ENCODE measurements around the gene KIF1A. TPM values are rescaled to one million over a fixed set of nuclear protein-coding genes. Genes with fewer than 3 reads are reported as not detected.

KIF1A gene
- total and polyA plus RNA-seq, 10 of the 15 experiments (the other 5 are each of a cell fraction or from before 2014, with no cell fraction given), result 0.04 to 0.95 (median 0.06) TPM; not detected in 5

DNA sequence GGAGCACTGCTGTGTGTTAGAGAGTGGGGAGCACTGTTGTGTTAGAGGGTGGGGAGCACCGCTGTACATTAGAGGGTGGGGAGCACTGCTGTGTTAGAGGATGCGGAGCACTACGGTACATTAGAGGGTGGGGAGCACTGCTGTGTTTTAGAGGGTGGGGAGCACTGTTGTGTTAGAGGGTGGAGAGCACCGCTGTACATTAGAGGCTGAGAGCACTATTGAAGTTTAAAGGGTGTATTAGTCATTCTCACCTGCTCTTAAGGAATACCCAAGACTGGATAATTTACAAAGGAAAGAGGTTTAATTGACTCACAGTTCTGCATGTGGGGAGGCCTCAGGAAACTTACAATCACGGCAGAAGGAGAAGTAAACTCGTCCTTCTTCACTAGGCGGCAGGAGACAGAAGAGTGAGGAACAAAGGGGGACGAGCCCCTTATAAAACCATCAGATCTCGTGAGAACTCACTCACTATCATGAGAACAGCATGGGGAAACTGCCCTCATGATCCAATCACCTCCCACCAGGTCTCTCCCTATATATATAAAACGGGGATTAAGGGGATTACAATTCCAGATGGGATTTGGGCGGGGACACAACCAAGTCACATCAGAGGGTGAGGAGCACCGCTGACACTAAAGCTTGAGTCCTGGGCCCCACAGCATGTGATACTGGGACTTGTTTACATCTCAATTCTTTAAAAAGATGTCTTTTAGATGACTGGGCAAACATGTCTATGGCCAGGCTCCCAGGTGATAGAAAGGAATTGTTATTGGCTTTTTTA is 29.1 kb upstream of the KIF1A start (continued):
- TF ChIP-seq, protein P1, sequence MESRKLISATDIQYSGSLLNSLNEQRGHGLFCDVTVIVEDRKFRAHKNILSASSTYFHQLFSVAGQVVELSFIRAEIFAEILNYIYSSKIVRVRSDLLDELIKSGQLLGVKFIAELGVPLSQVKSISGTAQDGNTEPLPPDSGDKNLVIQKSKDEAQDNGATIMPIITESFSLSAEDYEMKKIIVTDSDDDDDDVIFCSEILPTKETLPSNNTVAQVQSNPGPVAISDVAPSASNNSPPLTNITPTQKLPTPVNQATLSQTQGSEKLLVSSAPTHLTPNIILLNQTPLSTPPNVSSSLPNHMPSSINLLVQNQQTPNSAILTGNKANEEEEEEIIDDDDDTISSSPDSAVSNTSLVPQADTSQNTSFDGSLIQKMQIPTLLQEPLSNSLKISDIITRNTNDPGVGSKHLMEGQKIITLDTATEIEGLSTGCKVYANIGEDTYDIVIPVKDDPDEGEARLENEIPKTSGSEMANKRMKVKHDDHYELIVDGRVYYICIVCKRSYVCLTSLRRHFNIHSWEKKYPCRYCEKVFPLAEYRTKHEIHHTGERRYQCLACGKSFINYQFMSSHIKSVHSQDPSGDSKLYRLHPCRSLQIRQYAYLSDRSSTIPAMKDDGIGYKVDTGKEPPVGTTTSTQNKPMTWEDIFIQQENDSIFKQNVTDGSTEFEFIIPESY (IDR thresholded peaks at IDR 0.05), result no peak
- TF ChIP-seq, protein P2, sequence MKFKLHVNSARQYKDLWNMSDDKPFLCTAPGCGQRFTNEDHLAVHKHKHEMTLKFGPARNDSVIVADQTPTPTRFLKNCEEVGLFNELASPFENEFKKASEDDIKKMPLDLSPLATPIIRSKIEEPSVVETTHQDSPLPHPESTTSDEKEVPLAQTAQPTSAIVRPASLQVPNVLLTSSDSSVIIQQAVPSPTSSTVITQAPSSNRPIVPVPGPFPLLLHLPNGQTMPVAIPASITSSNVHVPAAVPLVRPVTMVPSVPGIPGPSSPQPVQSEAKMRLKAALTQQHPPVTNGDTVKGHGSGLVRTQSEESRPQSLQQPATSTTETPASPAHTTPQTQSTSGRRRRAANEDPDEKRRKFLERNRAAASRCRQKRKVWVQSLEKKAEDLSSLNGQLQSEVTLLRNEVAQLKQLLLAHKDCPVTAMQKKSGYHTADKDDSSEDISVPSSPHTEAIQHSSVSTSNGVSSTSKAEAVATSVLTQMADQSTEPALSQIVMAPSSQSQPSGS (IDR thresholded peaks at IDR 0.05; ENCODE audit: low read length), result no peak
- TF ChIP-seq ZNF207 (IDR thresholded peaks at IDR 0.05; ENCODE audit: borderline replicate concordance) (no peak), DPF2 (IDR thresholded peaks at IDR 0.05) (no peak)

DNA sequence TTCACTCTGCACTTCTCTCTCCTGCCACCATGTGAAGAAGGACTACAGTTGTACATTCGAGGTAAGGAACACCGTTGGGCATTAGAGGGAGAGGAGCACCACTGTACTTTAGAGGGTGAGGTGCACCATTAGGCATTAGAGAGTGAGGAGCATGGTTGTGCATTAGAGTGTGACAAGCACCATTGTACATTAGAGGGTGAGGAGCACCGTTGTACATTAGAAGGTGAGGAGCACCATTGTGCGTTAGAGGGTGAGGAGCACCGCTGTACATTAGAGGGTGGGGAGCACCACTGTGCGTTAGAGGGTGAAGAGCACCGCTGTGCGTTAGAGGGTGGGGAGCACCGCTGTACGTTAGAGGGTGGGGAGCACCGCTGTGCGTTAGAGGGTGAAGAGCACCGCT is 27.8 kb upstream of the KIF1A start:
- H4K20me1 ChIP-seq (ENCODE audit: control insufficient read depth, insufficient read depth), result no peaks in the 10 kb centered on the region
- H3K4me3 ChIP-seq, result no peak overlapping the region
- BruUV-seq (replicated peaks), result no TSS peak
- no peaks in the 10 kb centered on the region for H3K27me3 ChIP-seq (replicated peaks in 1 of 2; ENCODE audit: control insufficient read depth in 2 of 2, insufficient read depth in 2 of 2, low read length in 1 of 2)
- no peak for DNase-seq (ENCODE audit: low read depth, low spot score)
- H3K79me2 ChIP-seq (ENCODE audit: control insufficient read depth, insufficient read depth, low read length), result no peaks in the 10 kb centered on the region
- no peak overlapping the region for H2AFZ ChIP-seq (ENCODE audit: control insufficient read depth, low read depth, low read length)
- no peak overlapping the region for H3K9ac ChIP-seq (ENCODE audit: control insufficient read depth, insufficient read depth, low read length)
- SMC1A ChIA-PET (ENCODE audit: uncharacterized antibody, unreplicated experiment), result no interaction called here
- in situ Hi-C loops (cut with MboI), result loop anchor here (25.0 kb wide), 1 partner anchor 336 kb away; no protein-coding TSS in a partner anchor
- H3K4me2 ChIP-seq (ENCODE audit: control insufficient read depth, insufficient read depth), result no peak overlapping the region
- WGBS (ENCODE audit: insufficient coverage, insufficient replicate concordance, low lambda C conversion rate, missing lambda C conversion rate), result 88% methylated on average over 13 of the region's 13 CpGs
- CTCF ChIA-PET, result no interaction called here
- FAIRE-seq, result no peak
- H3K27ac ChIP-seq (ENCODE audit: control insufficient read depth, insufficient read depth), result no peak overlapping the region
- H3K4me1 ChIP-seq (ENCODE audit: control insufficient read depth, insufficient read depth, low read length), result no peaks in the 10 kb centered on the region
- no peaks in the 10 kb centered on the region for H3K36me3 ChIP-seq (ENCODE audit: control insufficient read depth in 2 of 2, insufficient read depth in 2 of 2, low read length in 1 of 2)
- RAD21 ChIA-PET (ENCODE audit: unreplicated experiment), result no interaction called here
- POLR2A ChIA-PET, result no interaction called here
- ATAC-seq, result no peak
- TF ChIP-seq SIN3A (IDR thresholded peaks at IDR 0.05; ENCODE audit: low read depth, low read length) (no peak), SMC3 (IDR thresholded peaks at IDR 0.05; ENCODE audit: borderline replicate concordance, low read length) (no peak), JUND (IDR thresholded peaks at IDR 0.05; ENCODE audit: low read depth, low read length) (no peak), DPF2 (IDR thresholded peaks at IDR 0.05) (no peak), ESRRA (IDR thresholded peaks at IDR 0.05; ENCODE audit: low read length) (no peak), RUNX3 (IDR thresholded peaks at IDR 0.05; ENCODE audit: low read length) (no peak), KDM1A (IDR thresholded peaks at IDR 0.05; ENCODE audit: borderline replicate concordance) (no peak), MEF2A (IDR thresholded peaks at IDR 0.05; ENCODE audit: insufficient read depth, low read depth, low read length) (no peak), TARDBP (IDR thresholded peaks at IDR 0.05; ENCODE audit: borderline replicate concordance) (no peak), CBX5 (IDR thresholded peaks at IDR 0.05; ENCODE audit: low read depth) (no peak)
- TF ChIP-seq, protein P3, sequence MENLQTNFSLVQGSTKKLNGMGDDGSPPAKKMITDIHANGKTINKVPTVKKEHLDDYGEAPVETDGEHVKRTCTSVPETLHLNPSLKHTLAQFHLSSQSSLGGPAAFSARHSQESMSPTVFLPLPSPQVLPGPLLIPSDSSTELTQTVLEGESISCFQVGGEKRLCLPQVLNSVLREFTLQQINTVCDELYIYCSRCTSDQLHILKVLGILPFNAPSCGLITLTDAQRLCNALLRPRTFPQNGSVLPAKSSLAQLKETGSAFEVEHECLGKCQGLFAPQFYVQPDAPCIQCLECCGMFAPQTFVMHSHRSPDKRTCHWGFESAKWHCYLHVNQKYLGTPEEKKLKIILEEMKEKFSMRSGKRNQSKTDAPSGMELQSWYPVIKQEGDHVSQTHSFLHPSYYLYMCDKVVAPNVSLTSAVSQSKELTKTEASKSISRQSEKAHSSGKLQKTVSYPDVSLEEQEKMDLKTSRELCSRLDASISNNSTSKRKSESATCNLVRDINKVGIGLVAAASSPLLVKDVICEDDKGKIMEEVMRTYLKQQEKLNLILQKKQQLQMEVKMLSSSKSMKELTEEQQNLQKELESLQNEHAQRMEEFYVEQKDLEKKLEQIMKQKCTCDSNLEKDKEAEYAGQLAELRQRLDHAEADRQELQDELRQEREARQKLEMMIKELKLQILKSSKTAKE (IDR thresholded peaks at IDR 0.05; ENCODE audit: low read depth, poor library complexity, severe bottlenecking), result no peak
- TF ChIP-seq, protein P4, sequence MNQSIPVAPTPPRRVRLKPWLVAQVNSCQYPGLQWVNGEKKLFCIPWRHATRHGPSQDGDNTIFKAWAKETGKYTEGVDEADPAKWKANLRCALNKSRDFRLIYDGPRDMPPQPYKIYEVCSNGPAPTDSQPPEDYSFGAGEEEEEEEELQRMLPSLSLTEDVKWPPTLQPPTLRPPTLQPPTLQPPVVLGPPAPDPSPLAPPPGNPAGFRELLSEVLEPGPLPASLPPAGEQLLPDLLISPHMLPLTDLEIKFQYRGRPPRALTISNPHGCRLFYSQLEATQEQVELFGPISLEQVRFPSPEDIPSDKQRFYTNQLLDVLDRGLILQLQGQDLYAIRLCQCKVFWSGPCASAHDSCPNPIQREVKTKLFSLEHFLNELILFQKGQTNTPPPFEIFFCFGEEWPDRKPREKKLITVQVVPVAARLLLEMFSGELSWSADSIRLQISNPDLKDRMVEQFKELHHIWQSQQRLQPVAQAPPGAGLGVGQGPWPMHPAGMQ (IDR thresholded peaks at IDR 0.05; ENCODE audit: borderline replicate concordance), result no peak
- intact Hi-C loops (cut with micrococcal nuclease; ENCODE audit: unreplicated experiment), result no loop called here
- H3K9me3 ChIP-seq (replicated peaks; ENCODE audit: control insufficient read depth, insufficient read depth, low read length), result no peaks in the 10 kb centered on the region; the same call in 2 of the 3 replicates
